ENCODE data around the gene LTB. TPM values are rescaled to one million over a fixed set of nuclear protein-coding genes. Genes with fewer than 3 reads are reported as not detected.

The LTB gene
- total RNA-seq, 1 experiment from 2014 or later: not detected

GRCh38 chr6:31546339-31546957 lies 35.8 kb downstream of the LTB start, which contains the start of gene ATP6V1G2:
Gene ATP6V1G2, minus strand, starts transcription at chr6:31546608. Its CDS starts 49 bp downstream, at chr6:31546559.
- H3K4me2 ChIP-seq (ENCODE audit: insufficient read depth, insufficient read length, low read length): peak within 1 kb of the TSS; percentile 56
- Mint-ChIP-seq H3K9me3 (no peaks in the 10 kb centered on the region; a peak in 1 of 5 replicates), H3K27ac (peak within 1 kb of the TSS; percentile 83 to 97 (median 94)), H3K4me1 (peaks cover 20 to 30% of the 10 kb centered on the region in 2 experiments), H3K4me3 (peak within 1 kb of the TSS; percentile 70 to 84), H3K36me3 (ENCODE audit: insufficient read depth in 1 of 3, low read depth in 3 of 3) (peaks cover 7 to 30% (median 22%) of the 10 kb centered on the region in 3 experiments), H3K27me3 (ENCODE audit: low read depth) (no peaks in the 10 kb centered on the region)
- no peak within 1 kb of the TSS for H4K5ac ChIP-seq (ENCODE audit: insufficient read length, low read depth, low read length)
- no peak within 1 kb of the TSS for H2AK5ac ChIP-seq (ENCODE audit: insufficient read length, low read length)
- H3K27ac ChIP-seq (ENCODE audit: insufficient read length, low read depth, low read length): no peak within 1 kb of the TSS
- WGBS (ENCODE audit: extremely low coverage, insufficient read length, low lambda C conversion rate): no CpG with 5 or more reads among the region's 11 CpGs
- peaks cover 3% of the 10 kb centered on the region for H3K79me1 ChIP-seq (ENCODE audit: insufficient read depth, low read depth, low read length, poor library complexity, severe bottlenecking)
- no peak within 1 kb of the TSS for H3K18ac ChIP-seq (ENCODE audit: insufficient read length, low read depth, low read length)
- no peaks in the 10 kb centered on the region for H3K27me3 ChIP-seq (ENCODE audit: insufficient read depth, low read length)
- no peak within 1 kb of the TSS for H2BK120ac ChIP-seq (ENCODE audit: low read depth, low read length, poor library complexity, severe bottlenecking)
- no peak within 1 kb of the TSS for H3K56ac ChIP-seq (ENCODE audit: insufficient read length, low read depth, low read length)
- no peak within 1 kb of the TSS for H2BK15ac ChIP-seq (ENCODE audit: low read depth, low read length)
- peak within 1 kb of the TSS; percentile 12 for H3K9ac ChIP-seq (ENCODE audit: extremely low read depth, insufficient read length, low read length)
- H2BK5ac ChIP-seq (ENCODE audit: insufficient read length, low read length): no peak within 1 kb of the TSS
- no peak within 1 kb of the TSS for H3K4ac ChIP-seq (ENCODE audit: low read depth, low read length)
- H3K14ac ChIP-seq (ENCODE audit: insufficient read depth, low read length): no peak within 1 kb of the TSS
- no peak within 1 kb of the TSS for H2BK20ac ChIP-seq (ENCODE audit: low read depth, low read length, poor library complexity, severe bottlenecking)
- no peaks in the 10 kb centered on the region; the same call in 1 of the 2 replicates for H3K4me1 ChIP-seq (ENCODE audit: insufficient read depth, low read length)
- no peaks in the 10 kb centered on the region for H4K20me1 ChIP-seq (ENCODE audit: control insufficient read depth, insufficient read depth, insufficient read length)
- H4K91ac ChIP-seq (ENCODE audit: insufficient read length, low read depth, low read length): no peak within 1 kb of the TSS
- H2AFZ ChIP-seq (ENCODE audit: low read length): no peak within 1 kb of the TSS
- H3K79me2 ChIP-seq (ENCODE audit: insufficient read depth, low read length): no peaks in the 10 kb centered on the region; the same call in 1 of the 2 replicates
- TF ChIP-seq CTCF (conservative IDR thresholded peaks at IDR 0.05): peak; percentile 96
- H3K9me3 ChIP-seq (ENCODE audit: control insufficient read depth, low read depth, low read length): no peaks in the 10 kb centered on the region
- H3K23me2 ChIP-seq (ENCODE audit: insufficient read length, low read depth, low read length, poor library complexity, severe bottlenecking): no peaks in the 10 kb centered on the region
- peak; percentile 99 for DNase-seq
- H3K23ac ChIP-seq (ENCODE audit: insufficient read length, low read depth, low read length): no peak within 1 kb of the TSS
- no peak within 1 kb of the TSS for H3T11ph ChIP-seq (ENCODE audit: low read length)
- H4K8ac ChIP-seq (replicated peaks; ENCODE audit: insufficient read length, low read depth, low read length): no peak within 1 kb of the TSS
- no peak within 1 kb of the TSS for H2BK12ac ChIP-seq (ENCODE audit: insufficient read length, low read depth, low read length)
